ENCODE data around the gene APEH. TPM values are rescaled to one million over a fixed set of nuclear protein-coding genes. Genes with fewer than 3 reads are reported as not detected.

The APEH gene
- total RNA-seq, 4 donors from 2014 or later = 48.2 to 75.5 (median 68.1) TPM

- WGBS = no CpG with 5 or more reads among the region's 1 CpG
- H3K9me3 ChIP-seq = no peaks in the 10 kb centered on the region
- intact Hi-C loops (cut with DNase I) = no loop called here
- no peak overlapping the region for H3K27ac ChIP-seq (replicated peaks in 1 of 4)
- peaks cover 0 to 66% (median 2%) of the 10 kb centered on the region in 4 donors for H3K27me3 ChIP-seq
- no peak overlapping the region for H3K4me3 ChIP-seq
- no peaks in the 10 kb centered on the region for H3K4me1 ChIP-seq
- no peak for TF ChIP-seq CTCF (IDR thresholded peaks at IDR 0.05)
- TF ChIP-seq POLR2A (IDR thresholded peaks at IDR 0.05; ENCODE audit: low read depth) = no peak
- no peak for TF ChIP-seq POLR2AphosphoS5 (IDR thresholded peaks at IDR 0.05)
- no peak for TF ChIP-seq EP300 (IDR thresholded peaks at IDR 0.05)
- no peak for DNase-seq (ENCODE audit: extremely low spot score)
- H3K36me3 ChIP-seq = no peaks in the 10 kb centered on the region
These were observed 10.3 kb upstream of the APEH start for GRCh38 chr3:49663831-49664230.

GRCh38 chr3:49664300-49664699 is 9.9 kb upstream of the APEH start:
- Histone ChIP-seq H3K36me3 (no peaks in the 10 kb centered on the region), H3K4me3 (no peak overlapping the region), H3K9me3 (no peaks in the 10 kb centered on the region), H3K27me3 (peaks cover 0 to 71% (median 2%) of the 10 kb centered on the region in 4 donors), H3K4me1 (no peaks in the 10 kb centered on the region), H3K27ac (replicated peaks in 1 of 4) (no peak overlapping the region)
- 88% methylated on average over 9 of the region's 11 CpGs for WGBS
- TF ChIP-seq EP300 (IDR thresholded peaks at IDR 0.05) (no peak), CTCF (IDR thresholded peaks at IDR 0.05) (no peak), POLR2AphosphoS5 (IDR thresholded peaks at IDR 0.05) (no peak), POLR2A (IDR thresholded peaks at IDR 0.05; ENCODE audit: low read depth) (no peak)
- DNase-seq (ENCODE audit: extremely low spot score) = no peak
- intact Hi-C loops (cut with DNase I) = no loop called here

GRCh38 chr3:49665822-49666519 is 8.2 kb upstream of the APEH start:
- H3K36me3 ChIP-seq = no peaks in the 10 kb centered on the region
- intact Hi-C loops (cut with DNase I) = no loop called here
- no peak for DNase-seq (ENCODE audit: extremely low spot score)
- H3K9me3 ChIP-seq = no peaks in the 10 kb centered on the region
- 90% methylated on average over 4 of the region's 6 CpGs for WGBS
- TF ChIP-seq EP300 (IDR thresholded peaks at IDR 0.05) (no peak), POLR2AphosphoS5 (IDR thresholded peaks at IDR 0.05) (no peak), POLR2A (IDR thresholded peaks at IDR 0.05; ENCODE audit: low read depth) (no peak), CTCF (IDR thresholded peaks at IDR 0.05) (no peak)
- H3K4me3 ChIP-seq = no peak overlapping the region
- H3K27ac ChIP-seq (replicated peaks in 1 of 4) = no peak overlapping the region
- peaks cover 0 to 72% (median 2%) of the 10 kb centered on the region in 4 donors for H3K27me3 ChIP-seq
- H3K4me1 ChIP-seq = no peaks in the 10 kb centered on the region

GRCh38 chr3:49666592-49666991 is 7.6 kb upstream of the APEH start:
- intact Hi-C loops (cut with DNase I) = no loop called here
- H3K27ac ChIP-seq (replicated peaks in 1 of 4) = no peak overlapping the region
- H3K9me3 ChIP-seq = no peaks in the 10 kb centered on the region
- H3K27me3 ChIP-seq = peaks cover 0 to 70% (median 2%) of the 10 kb centered on the region in 4 donors
- DNase-seq (ENCODE audit: extremely low spot score) = no peak
- H3K4me3 ChIP-seq = no peak overlapping the region
- no peaks in the 10 kb centered on the region for H3K36me3 ChIP-seq
- TF ChIP-seq POLR2AphosphoS5 (IDR thresholded peaks at IDR 0.05) (no peak), CTCF (IDR thresholded peaks at IDR 0.05) (no peak), POLR2A (IDR thresholded peaks at IDR 0.05; ENCODE audit: low read depth) (no peak), EP300 (IDR thresholded peaks at IDR 0.05) (no peak)
- no peaks in the 10 kb centered on the region for H3K4me1 ChIP-seq
- 24% methylated on average over 7 of the region's 8 CpGs for WGBS

All from esophagus muscularis mucosa (tissue), 4 donors.